Posterior vena cava (tissue), 2 donors: ENCODE data around the gene TRIM10. TPM values are rescaled to one million over a fixed set of nuclear protein-coding genes. Genes with fewer than 3 reads are reported as not detected.
"Not testable (repeated sequence)": the region's sequence is repeated elsewhere in the genome, so short reads cannot be mapped to it uniquely, and the experiment has no call there.

Experiments used
- DNase-seq: peaks from one replicate; pipeline ENCODE4 v3.0.0-alpha.2; 2020; ENCODE audit warnings: low spot score
- intact Hi-C, 2 donors: fragments of 100-400 bp; cut with DNase I; formaldehyde crosslinking; loops; one replicate each; pipeline versions ENCODE4 v1.14.1 to v1.14.2; 2022 to 2023
- total RNA-seq, 2 donors: library from RNA; stranded (reverse); fragmentation: NEBNext Ultra II Directional; extraction: Animal tissue kit (Norgen Biotek cat#: 25700); gene quantifications; one replicate each; pipeline ENCODE4 v1.2.1, GENCODE V29; 2021
- donor health status: DM: yes; HTN: yes; CAD: no.
- donor health status: DM: yes; HTN: yes; CAD: no.

TRIM10 gene
- total RNA-seq, 2 donors from 2014 or later = not detected

GRCh38 chr6:30156262-30156599 is 4.8 kb downstream of the TRIM10 start:
- DNase-seq = no peak
- intact Hi-C loops = no loop called here

- DNase-seq = no peak
- intact Hi-C loops = no loop called here
These were observed 5.3 kb downstream of the TRIM10 start for GRCh38 chr6:30155520-30156261.

GRCh38 chr6:30154709-30155519 is 6.1 kb downstream of the TRIM10 start:
- intact Hi-C loops = no loop called here
- DNase-seq = no peak

GRCh38 chr6:30154061-30154460 is 7.0 kb downstream of the TRIM10 start:
- intact Hi-C loops = no loop called here
- no peak for DNase-seq

- DNase-seq = no peak
- intact Hi-C loops = no loop called here
These were observed 8.0 kb downstream of the TRIM10 start for GRCh38 chr6:30152910-30153610.

GRCh38 chr6:30152016-30152673 is 8.9 kb downstream of the TRIM10 start:
- DNase-seq = no peak
- intact Hi-C loops = no loop called here

- no peak for DNase-seq
- intact Hi-C loops = no loop called here
These were observed 9.4 kb downstream of the TRIM10 start for GRCh38 chr6:30151580-30151979.

- intact Hi-C loops = no loop called here
- DNase-seq = no peak
These were observed 10.2 kb downstream of the TRIM10 start for GRCh38 chr6:30150671-30151395.

- intact Hi-C loops = no loop called here
- DNase-seq = no peak
These were observed 11.0 kb downstream of the TRIM10 start for GRCh38 chr6:30149858-30150550.

- intact Hi-C loops = no loop called here
- DNase-seq = no peak
These were observed 11.8 kb downstream of the TRIM10 start for GRCh38 chr6:30149234-30149633.

GRCh38 chr6:30147096-30147495 is 13.9 kb downstream of the TRIM10 start:
- intact Hi-C loops = no loop called here
- no peak for DNase-seq

- no peak for DNase-seq
- intact Hi-C loops = no loop called here
These were observed 15.2 kb downstream of the TRIM10 start for GRCh38 chr6:30145818-30146217.

- no peak for DNase-seq
- intact Hi-C loops = no loop called here
These were observed 16.2 kb downstream of the TRIM10 start for GRCh38 chr6:30144811-30145210.

- intact Hi-C loops = no loop called here
- DNase-seq = no peak
These were observed 17.2 kb downstream of the TRIM10 start for GRCh38 chr6:30143780-30144179.

GRCh38 chr6:30142665-30143064 is 18.3 kb downstream of the TRIM10 start:
- intact Hi-C loops = no loop called here
- no peak for DNase-seq

- DNase-seq, intact Hi-C loops: not testable (repeated sequence)
These were observed 20.8 kb downstream of the TRIM10 start for GRCh38 chr6:30140240-30140639.

GRCh38 chr6:30136570-30137286 is 24.3 kb downstream of the TRIM10 start:
- no peak for DNase-seq
- intact Hi-C loops = no loop called here

GRCh38 chr6:30135757-30136156 is 25.3 kb downstream of the TRIM10 start, which contains the start of gene TRIM40:
TSS of gene TRIM40 (plus strand) at chr6:30136140. CDS start at chr6:30137037, 897 bp downstream.
- DNase-seq = no peak

More at GRCh38 chr6:30135757-30136156, 25.3 kb downstream of the TRIM10 start, which contains the start of gene TRIM40:
- intact Hi-C loops = no loop called here
